GM12874 (cell line): ENCODE measurements around the gene F11.
A peak's percentile ranks its signal among the peaks of the same experiment; 100 is the strongest.

Experiments
- TF ChIP-seq, protein P1 (sequence below): IDR thresholded peaks from 2 replicates; pipeline ENCODE4 v1.5.1; 2011; ENCODE audit warnings: low read depth, mild to moderate bottlenecking, control low read depth, low read length, moderate library complexity; ENCODE audit not compliant: insufficient read depth

Gene F11

DNA sequence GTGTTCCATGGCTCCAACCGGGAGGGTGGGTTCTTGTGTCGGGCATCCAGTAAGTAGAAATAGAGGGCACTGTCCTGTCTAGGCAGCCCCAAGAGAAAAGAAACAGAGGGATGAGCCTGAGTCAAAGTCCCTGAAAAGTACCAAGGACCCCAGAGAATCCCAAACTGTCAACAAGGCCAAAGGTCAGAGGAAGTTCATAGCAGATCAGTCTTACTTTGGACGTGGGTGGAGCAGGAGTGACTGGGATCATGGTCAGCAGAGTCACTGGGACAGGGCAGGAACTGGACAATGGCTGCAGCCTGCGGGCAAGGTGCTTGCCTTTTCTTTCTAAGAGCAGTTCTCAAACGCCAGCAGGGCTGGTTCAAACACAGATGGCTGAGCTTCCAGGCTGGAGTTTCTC, 17.3 kb downstream of the F11 start:
- TF ChIP-seq, protein P1, sequence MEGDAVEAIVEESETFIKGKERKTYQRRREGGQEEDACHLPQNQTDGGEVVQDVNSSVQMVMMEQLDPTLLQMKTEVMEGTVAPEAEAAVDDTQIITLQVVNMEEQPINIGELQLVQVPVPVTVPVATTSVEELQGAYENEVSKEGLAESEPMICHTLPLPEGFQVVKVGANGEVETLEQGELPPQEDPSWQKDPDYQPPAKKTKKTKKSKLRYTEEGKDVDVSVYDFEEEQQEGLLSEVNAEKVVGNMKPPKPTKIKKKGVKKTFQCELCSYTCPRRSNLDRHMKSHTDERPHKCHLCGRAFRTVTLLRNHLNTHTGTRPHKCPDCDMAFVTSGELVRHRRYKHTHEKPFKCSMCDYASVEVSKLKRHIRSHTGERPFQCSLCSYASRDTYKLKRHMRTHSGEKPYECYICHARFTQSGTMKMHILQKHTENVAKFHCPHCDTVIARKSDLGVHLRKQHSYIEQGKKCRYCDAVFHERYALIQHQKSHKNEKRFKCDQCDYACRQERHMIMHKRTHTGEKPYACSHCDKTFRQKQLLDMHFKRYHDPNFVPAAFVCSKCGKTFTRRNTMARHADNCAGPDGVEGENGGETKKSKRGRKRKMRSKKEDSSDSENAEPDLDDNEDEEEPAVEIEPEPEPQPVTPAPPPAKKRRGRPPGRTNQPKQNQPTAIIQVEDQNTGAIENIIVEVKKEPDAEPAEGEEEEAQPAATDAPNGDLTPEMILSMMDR, result no peak

DNA sequence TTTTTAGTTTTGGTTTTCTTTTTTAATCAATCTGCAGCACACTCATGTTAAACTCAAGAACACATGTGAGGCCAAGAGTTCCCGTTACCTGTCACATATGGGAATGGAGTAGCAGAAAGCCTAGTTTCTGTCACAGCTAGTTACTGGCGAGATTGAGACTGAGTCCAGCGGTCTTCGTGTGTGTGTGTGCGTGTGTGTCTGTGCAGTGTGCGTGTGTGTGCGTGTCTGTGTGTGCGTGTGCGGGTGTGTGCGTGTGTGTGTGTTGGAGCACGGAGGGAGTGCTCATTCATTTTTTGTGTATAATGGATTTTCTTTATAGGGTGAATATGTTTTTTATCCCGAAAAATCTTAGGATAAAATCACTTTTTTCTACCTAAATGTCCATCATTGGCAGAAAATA, 19.2 kb downstream of the F11 start:
- TF ChIP-seq, protein P1, result no peak

DNA sequence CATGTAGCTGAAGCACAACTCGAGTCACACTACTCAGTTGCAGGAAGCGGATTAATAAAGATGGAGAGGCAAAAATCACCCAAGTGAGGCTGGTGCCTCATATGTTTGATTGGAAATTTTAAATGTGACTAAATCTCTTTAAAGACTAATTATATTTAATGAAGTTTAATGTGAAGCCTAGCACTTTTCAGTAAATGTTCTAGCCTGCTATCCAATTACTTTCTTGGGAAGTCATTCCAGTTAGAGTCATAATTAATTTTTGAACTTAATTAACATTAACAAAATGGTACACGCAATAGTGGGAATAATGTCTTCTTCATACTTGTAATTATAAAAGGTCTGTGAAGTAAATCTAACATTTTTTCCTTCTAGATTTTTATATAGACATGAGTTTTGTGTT, 20.6 kb downstream of the F11 start:
- TF ChIP-seq, protein P1, result no peak

DNA sequence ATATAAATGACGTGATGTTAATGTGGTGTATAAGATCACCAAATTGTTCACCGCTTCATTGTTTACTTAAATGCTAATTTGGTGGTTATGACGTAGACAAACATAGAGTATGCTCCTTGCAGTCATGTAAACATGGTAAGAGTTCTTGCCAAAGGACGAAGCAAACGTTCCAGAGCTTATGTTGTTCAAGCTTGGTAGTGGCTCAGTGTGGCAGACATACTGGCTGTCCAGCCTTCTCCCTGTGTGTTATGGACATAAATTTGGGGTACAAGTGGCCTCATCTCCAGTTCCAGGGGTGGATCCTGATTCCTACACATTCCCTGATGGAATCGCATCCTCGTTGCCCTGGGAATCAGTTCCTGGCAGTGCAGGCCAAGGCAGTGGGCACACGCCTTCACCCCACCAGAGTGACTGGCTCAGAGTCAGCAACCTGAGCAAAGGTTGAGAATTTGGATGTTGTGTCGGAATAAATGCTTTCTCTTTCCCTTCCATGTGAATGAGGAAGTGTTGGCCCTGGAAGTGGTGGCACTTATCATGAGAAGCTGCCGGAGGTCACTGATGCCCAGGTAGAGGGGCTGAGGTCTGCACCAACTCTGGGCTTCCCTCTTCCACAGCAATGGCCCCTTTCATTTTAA, 25.4 kb downstream of the F11 start:
- TF ChIP-seq, protein P1, result no peak

DNA sequence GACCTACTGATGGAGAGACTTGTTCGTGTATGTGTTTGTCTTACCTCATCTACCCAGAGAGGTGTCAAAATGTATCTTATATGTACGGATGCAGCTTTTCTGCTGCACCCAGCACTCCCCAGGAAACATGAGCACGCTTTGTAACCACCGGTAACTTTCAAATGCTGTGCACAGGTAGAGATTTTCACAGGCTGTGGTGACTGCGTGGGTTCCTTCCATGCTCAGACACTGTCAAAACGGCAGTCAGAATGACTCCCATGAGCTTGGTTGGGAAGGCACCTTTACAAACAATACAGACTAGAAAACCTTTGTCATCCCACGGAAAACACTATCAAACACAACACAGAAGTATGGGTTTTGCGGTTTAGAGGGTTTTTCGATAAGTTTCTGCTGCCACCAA, 28.2 kb downstream of the F11 start:
- TF ChIP-seq, protein P1, result no peak

DNA sequence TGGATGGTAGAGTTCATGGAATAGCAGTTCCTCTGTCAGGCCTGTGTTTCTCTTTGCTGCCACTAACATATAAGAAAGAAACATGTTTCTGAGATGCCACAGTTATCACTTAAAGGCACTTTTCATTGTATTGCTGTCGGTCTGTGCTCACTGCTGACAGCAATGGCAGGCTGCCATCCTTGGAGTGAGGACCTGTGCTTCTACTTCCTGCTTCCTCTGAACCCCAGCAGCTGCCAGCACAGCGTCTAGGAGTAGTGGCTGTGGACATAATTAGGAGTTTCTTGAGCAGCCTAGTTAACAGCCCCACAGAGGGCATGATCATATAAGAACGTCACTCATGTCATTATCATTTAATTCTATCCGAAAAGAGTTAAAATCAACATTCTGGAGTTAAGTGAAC, 30.5 kb downstream of the F11 start:
- TF ChIP-seq, protein P1, result no peak

DNA sequence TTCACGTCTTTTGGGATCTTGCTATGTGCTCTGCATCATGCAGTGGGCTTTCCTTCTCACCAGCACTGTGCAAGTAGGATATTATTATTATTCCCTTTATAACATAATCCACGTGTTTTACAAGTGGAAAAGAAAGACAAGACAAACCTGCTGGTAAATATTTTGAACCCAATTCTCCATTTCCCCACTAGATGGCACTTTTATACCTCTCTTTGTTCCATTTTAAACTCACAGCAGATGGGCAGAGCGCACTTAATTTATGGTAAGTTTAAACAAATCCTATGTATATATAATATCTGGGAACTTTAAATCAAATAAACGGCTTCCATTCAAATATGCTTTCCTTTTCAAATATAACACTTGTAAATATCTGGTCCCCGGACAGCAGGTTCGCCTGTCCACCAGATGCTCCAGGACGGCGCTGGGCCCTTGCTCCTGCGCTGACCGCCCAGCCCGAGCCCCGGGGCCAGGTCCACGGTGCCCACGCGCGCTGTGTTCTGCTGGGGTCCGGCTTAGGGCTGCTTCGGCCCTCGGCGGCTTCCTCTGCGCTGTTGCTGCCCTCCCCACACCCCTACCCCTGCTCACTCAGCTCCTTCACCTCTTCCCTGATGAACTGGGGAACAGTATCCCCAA, 31.1 kb downstream of the F11 start:
- TF ChIP-seq, protein P1, result peak; percentile 39
